IPS DF 6.9 (cell line): Measurements from ENCODE around the gene MAP1S.
A peak's percentile ranks its signal among the peaks of the same experiment; 100 is the strongest.

Source experiments
- DNase-seq: peaks from one replicate; pipeline ENCODE4 v3.0.0-alpha.2; 2013; ENCODE audit warnings: low read depth, low spot score
- H3K27ac ChIP-seq: one replicate; pipeline ENCODE4 v1.5.1; 2013; ENCODE audit warnings: low read length, control low read depth
- H3K27me3 ChIP-seq: 2 replicates; pipeline ENCODE4 v1.6.1; 2013; ENCODE audit warnings: mild to moderate bottlenecking, low read length; ENCODE audit not compliant: control insufficient read depth, insufficient read depth
- H3K36me3 ChIP-seq: 2 replicates; pipeline ENCODE4 v1.6.1; 2013; ENCODE audit warnings: low read length; ENCODE audit not compliant: control insufficient read depth, insufficient read depth
- H3K4me1 ChIP-seq: 2 replicates; pipeline ENCODE4 v1.6.1; 2013; ENCODE audit warnings: low read length; ENCODE audit not compliant: control insufficient read depth, insufficient read depth
- H3K4me3 ChIP-seq: 2 replicates; pipeline ENCODE4 v1.5.1; 2013; ENCODE audit warnings: mild to moderate bottlenecking, low read length
- H3K9me3 ChIP-seq: 2 replicates; pipeline ENCODE4 v1.6.1; 2013; ENCODE audit warnings: low read length, inconsistent platforms; ENCODE audit not compliant: control insufficient read depth, insufficient read depth
- WGBS: extraction: QIAGEN DNeasy Blood & Tissue Kit; methylation state at CpG from one replicate; pipeline ENCODE4 v1.1.7; 2013; ENCODE audit warnings: mixed read lengths, missing lambda C conversion rate; ENCODE audit not compliant: insufficient read length, insufficient coverage; 5-methylcytosine and 5-hydroxymethylcytosine counted together

MAP1S gene

DNA sequence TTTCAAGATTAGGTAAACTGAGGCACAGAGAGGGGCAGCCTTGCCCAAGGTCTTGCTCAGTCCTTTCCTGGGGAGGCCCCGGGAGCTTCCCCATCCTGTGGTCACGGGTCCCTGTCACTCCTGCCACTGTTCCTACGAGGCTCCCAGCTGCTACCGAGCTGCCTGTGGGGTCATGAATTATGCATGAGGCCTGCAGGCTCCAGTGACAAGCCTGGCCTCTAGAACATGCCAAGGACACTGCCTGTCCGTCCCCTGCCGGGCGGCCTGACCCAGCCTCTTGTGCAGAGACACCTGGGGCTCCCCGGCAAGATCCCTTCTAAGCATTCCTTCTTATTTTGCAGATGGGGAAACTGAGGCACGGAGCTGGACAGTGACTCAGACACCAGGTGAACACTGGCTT is 34.7 kb downstream of the MAP1S start:
- Histone ChIP-seq H3K27me3 (no peaks in the 10 kb centered on the region), H3K4me1 (no peaks in the 10 kb centered on the region), H3K9me3 (no peaks in the 10 kb centered on the region), H3K4me3 (no peak overlapping the region), H3K36me3 (no peaks in the 10 kb centered on the region), H3K27ac (no peak overlapping the region)
- WGBS: no CpG with 5 or more reads among the region's 9 CpGs
- no peak for DNase-seq

DNA sequence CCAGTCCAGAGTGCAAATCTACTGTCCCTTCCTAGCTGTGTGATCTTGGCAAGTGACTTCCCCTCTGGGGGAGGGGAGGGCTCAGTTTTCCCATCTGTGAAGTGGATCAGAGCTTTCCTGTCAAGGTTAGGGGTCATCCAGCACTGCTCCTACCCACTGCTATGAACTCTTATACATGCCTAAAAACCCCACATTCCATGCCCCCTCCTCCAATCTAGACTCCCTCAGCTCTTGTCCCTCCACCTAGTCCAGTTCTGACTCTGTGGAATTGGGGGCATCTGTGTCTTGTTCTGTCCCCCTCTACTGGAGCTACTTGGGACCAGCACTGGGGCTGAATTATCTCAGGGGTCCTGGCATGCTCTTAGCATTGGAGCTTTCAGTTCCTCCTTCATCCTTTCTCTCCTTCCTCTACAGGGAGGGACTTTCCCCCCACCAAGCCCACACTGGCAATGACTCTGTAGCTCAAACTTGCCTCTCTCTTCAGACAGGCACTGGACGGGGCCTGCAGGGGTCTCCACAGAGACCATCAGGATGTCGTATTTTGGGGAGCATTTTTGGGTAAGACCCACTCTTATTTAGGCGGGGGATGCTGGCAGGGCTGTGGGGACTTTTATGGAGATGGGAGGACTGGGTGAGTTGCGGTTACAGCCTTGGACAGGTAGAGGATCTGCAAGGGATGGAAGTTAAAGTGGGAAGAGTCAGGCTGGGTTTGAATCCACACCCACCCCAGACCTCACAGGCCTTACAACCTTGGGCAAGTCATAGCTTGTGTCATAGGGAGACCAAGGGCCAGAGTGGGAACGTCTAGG is 35.6 kb downstream of the MAP1S start:
- Histone ChIP-seq H3K27ac (no peak overlapping the region), H3K36me3 (no peaks in the 10 kb centered on the region), H3K4me3 (no peak overlapping the region), H3K9me3 (no peaks in the 10 kb centered on the region), H3K4me1 (no peaks in the 10 kb centered on the region), H3K27me3 (no peaks in the 10 kb centered on the region)
- DNase-seq: no peak
- WGBS: no CpG with 5 or more reads among the region's 5 CpGs

DNA sequence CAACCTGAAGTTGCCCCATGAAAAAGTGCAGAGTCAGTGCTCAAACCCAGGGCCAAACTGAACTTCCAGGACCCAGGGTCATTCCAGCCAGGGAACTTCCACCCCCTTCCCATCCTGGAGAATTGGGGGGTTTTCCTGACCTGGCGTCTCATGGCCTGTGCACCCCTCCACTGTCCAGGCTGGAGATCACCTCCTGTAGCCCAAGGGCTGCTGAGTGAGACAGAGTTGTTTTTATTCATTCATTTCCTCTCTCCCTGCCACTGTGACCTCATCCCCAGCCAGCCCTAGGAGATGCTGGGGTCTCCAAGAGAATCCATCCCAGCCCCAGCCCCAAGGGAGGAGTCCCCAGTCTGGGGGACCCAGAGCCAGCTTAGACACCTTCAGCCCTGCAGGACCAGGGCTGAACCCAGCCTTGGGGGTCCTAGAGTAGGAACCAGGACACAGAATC is 36.2 kb downstream of the MAP1S start:
- Histone ChIP-seq H3K9me3 (no peaks in the 10 kb centered on the region), H3K27me3 (no peaks in the 10 kb centered on the region), H3K27ac (no peak overlapping the region), H3K4me3 (no peak overlapping the region), H3K36me3 (no peaks in the 10 kb centered on the region), H3K4me1 (no peaks in the 10 kb centered on the region)
- no peak for DNase-seq
- WGBS: no CpG with 5 or more reads among the region's 1 CpG

DNA sequence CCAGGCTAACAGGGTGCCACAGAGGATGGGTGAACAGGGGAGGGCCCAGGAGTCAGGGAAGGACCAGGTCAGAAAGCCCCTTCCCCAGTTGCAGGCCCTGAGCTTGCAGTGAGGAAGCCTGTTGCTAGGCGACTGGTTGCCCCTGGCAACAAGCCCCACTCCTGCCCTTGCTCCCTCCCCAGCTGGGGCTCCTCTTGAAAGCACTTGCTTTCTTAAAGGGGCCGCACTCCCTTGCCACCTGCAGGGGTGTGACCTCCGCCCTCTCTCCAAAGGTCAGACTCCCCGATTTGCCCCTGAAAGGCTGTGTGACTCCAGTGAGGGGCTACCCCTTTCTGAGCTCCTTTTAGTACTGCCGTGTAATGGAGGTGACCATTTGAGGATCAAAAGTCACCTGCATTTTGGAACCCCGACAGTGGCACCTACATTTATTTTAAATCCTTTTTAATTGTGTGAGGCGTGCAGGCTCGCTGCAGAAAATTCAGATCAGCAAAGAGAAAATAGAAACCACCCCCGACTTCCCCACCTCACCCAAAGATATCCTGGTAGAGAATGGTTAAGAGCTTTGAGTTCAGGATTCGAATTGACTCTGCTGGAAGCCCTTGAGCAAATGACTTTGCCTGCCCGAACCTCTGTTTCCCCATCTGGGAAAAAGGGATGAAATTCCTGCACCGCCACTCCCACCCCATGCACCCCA is 36.8 kb downstream of the MAP1S start:
- H3K36me3 ChIP-seq: no peaks in the 10 kb centered on the region
- no peak overlapping the region for H3K4me3 ChIP-seq
- WGBS: no CpG with 5 or more reads among the region's 12 CpGs
- no peaks in the 10 kb centered on the region for H3K27me3 ChIP-seq
- H3K9me3 ChIP-seq: no peaks in the 10 kb centered on the region
- no peaks in the 10 kb centered on the region for H3K4me1 ChIP-seq
- H3K27ac ChIP-seq: no peak overlapping the region
- no peak for DNase-seq

DNA sequence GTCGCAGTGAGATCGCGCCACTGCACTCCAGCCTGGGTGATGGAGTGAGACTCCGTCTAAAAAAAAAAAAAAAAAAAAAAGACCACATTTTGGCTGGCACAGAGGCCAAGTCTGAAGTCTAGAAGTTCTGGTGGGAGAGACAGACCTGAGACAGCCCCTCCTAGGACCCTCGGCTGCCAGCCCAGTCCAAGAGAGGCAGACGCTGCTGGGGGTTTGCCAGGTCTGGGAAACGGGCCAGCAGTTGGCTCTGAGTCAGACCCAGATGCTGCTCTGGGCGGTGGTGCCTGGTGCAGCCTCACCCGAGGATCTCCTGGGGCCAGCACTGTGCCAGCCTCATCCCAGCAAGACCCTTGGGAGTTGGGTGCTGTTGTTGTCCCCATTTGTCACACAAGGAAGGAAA is 37.8 kb downstream of the MAP1S start:
- Histone ChIP-seq H3K4me1 (no peaks in the 10 kb centered on the region), H3K9me3 (no peaks in the 10 kb centered on the region), H3K27ac (no peak overlapping the region), H3K36me3 (no peaks in the 10 kb centered on the region), H3K27me3 (no peaks in the 10 kb centered on the region), H3K4me3 (no peak overlapping the region)
- no CpG with 5 or more reads among the region's 9 CpGs for WGBS
- DNase-seq: no peak

DNA sequence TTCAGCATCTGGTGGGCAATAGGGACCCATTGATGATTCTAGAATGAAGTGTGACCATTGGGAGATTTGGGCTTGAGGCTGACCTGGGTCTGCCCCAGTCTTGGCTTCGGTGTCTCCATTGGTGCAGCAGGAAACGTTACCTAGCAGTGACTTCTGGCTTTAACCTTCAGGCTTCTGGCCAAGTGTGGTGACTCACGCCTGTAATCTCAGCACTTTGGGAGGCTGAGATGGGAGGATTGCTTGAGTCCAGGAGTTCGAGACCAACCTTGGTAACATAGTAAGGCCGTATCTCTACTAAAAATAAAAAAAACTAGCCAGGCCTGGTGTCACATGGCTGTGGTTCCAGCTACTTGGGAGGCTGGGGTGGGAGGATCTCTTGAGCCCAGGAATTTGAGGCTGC is 39.2 kb downstream of the MAP1S start:
- no peak overlapping the region for H3K27ac ChIP-seq
- DNase-seq: no peak
- H3K36me3 ChIP-seq: no peaks in the 10 kb centered on the region
- H3K9me3 ChIP-seq: no peaks in the 10 kb centered on the region
- no peaks in the 10 kb centered on the region for H3K4me1 ChIP-seq
- WGBS: no CpG with 5 or more reads among the region's 5 CpGs
- no peaks in the 10 kb centered on the region for H3K27me3 ChIP-seq
- H3K4me3 ChIP-seq: no peak overlapping the region

DNA sequence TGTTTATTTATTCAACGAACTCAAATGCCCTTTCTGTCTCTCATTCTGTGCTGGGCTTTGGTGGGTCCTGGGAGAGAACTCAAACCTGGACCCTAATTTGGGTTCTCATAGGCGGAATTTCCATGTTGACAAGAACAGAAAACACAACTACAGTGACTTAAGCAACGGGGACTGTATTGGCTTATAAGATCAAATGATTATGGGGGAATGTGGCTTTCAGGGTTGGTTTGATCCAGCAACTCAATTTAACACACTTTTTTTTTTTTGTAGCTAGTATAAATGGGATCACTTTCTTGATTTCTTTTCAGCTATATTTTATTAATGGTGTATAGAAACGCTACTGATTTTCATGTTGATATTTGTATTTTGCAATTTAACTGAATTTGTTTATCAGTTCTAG is 41.9 kb downstream of the MAP1S start:
- Histone ChIP-seq H3K9me3 (no peaks in the 10 kb centered on the region), H3K27me3 (no peaks in the 10 kb centered on the region), H3K4me1 (no peaks in the 10 kb centered on the region), H3K36me3 (no peaks in the 10 kb centered on the region), H3K27ac (no peak overlapping the region), H3K4me3 (no peak overlapping the region)
- whole genome bisulfite sequencing: 100% methylated on average over 1 of the region's 4 CpGs
- no peak for DNase-seq

DNA sequence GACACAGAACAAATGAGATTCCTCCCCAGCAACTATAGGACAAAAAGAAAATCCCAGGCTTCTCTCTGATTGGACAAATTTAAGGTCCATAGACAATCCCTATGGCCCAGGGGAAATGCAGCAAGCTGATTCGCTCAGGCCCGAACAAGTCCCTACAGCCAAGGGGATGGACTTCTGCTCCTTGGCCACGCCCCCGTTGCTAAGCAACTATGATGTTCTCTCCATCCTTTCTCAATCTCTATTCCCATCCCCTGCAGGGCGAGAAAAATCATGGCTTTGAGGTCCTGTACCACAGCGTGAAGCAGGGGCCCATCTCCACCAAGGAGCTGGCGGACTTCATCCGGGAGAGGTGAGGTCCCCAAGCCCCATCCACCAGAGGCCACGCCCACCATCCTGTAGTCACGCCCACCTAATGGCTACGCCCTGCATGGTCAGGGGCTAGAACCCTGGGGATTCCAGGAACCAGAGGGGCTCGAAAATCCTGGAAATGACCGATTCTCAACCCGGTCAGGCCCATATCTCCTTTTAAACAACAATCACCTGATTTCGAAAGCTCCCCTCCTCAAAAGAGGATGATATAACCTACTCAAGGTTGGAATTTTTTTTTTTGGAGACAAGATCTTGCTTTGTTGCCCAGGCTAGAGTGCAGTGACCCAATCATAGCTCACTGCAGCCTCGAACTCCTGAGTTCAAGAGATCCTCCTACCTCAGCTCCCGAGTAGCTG is 43.4 kb downstream of the MAP1S start:
- Histone ChIP-seq H3K36me3 (no peaks in the 10 kb centered on the region), H3K4me1 (no peaks in the 10 kb centered on the region), H3K27me3 (no peaks in the 10 kb centered on the region), H3K4me3 (no peak overlapping the region), H3K9me3 (no peaks in the 10 kb centered on the region), H3K27ac (no peak overlapping the region)
- no CpG with 5 or more reads among the region's 17 CpGs for WGBS
- DNase-seq: peak; percentile 75

DNA sequence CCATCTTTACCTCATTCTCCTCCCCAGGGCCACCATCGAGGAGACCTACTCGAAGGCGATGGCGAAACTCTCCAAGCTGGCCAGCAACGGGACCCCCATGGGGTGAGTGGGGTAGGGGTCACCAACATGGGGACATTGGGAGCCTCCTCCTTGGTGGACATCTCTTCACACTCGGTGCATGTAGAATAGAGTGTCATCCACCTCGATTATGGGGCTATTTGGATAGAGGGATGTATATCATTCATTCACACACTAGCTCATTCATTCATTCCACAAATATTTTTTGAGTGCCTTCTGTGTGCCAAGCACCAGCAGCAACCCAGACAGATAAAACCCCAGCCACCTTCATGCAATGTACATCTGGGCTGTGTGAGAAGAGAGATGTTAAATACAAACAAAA is 45.1 kb downstream of the MAP1S start:
- H3K27ac ChIP-seq: no peak overlapping the region
- no CpG with 5 or more reads among the region's 7 CpGs for WGBS
- H3K27me3 ChIP-seq: no peaks in the 10 kb centered on the region

DNA sequence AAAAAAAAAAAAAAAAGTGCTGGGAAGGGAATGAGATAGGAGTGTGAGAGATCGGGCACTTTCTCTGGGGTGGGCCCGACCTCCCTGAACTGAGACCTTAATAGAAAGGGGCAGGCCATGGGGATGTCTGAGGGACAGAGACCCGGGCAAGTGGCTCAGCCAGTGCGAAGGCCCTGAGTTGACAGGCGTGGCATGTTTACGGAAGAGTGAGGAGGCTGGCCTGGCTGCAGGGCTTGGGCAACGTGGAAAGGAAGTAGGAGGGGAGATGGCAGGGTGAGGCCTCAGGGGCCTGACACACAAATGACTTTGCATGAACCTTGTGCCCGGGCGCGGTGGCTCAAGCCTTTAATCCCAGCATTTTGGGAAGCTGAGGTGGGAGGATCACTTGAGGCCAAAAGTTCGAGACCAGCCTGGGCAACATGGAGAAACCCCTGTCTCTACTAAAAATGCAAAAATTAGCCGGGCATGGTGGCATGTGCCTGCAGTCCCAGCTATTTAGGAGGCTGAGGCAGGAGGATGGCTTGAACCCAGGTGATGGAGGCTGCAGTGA is 45.9 kb downstream of the MAP1S start:
- no peaks in the 10 kb centered on the region for H3K9me3 ChIP-seq
- H3K27ac ChIP-seq: no peak overlapping the region
- WGBS: no CpG with 5 or more reads among the region's 12 CpGs
- no peak for DNase-seq
- no peak overlapping the region for H3K4me3 ChIP-seq
- no peaks in the 10 kb centered on the region for H3K27me3 ChIP-seq
- H3K4me1 ChIP-seq: no peaks in the 10 kb centered on the region
- H3K36me3 ChIP-seq: no peaks in the 10 kb centered on the region

More for the DNA sequence above, 45.1 kb downstream of the MAP1S start:
- DNase-seq: no peak
- Histone ChIP-seq H3K36me3 (no peaks in the 10 kb centered on the region), H3K4me3 (no peak overlapping the region), H3K9me3 (no peaks in the 10 kb centered on the region), H3K4me1 (no peaks in the 10 kb centered on the region)
